ENCODE measurements around the gene PHF12.

PHF12 gene

DNA sequence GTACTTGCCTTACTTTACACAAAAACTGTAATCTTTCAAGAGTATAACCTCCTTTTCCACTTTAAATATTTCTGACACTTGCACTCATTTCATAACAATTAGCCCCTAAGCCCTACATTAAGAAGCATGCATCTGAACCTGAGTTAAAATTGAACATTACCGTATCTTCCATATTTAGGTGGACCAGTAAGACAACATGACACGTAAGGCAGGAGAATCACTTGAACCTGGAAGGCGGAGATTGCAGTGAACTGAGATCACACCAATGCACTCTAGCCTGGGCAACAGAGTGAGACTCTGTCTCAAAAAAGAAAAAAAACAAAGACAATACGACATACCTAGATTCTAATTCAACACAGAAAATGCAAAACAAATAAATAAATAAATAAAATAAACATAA lies 7.0 kb downstream of the PHF12 start:
- TF ChIP-seq, protein P1, sequence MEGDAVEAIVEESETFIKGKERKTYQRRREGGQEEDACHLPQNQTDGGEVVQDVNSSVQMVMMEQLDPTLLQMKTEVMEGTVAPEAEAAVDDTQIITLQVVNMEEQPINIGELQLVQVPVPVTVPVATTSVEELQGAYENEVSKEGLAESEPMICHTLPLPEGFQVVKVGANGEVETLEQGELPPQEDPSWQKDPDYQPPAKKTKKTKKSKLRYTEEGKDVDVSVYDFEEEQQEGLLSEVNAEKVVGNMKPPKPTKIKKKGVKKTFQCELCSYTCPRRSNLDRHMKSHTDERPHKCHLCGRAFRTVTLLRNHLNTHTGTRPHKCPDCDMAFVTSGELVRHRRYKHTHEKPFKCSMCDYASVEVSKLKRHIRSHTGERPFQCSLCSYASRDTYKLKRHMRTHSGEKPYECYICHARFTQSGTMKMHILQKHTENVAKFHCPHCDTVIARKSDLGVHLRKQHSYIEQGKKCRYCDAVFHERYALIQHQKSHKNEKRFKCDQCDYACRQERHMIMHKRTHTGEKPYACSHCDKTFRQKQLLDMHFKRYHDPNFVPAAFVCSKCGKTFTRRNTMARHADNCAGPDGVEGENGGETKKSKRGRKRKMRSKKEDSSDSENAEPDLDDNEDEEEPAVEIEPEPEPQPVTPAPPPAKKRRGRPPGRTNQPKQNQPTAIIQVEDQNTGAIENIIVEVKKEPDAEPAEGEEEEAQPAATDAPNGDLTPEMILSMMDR (IDR thresholded peaks at IDR 0.05), result no peak

DNA sequence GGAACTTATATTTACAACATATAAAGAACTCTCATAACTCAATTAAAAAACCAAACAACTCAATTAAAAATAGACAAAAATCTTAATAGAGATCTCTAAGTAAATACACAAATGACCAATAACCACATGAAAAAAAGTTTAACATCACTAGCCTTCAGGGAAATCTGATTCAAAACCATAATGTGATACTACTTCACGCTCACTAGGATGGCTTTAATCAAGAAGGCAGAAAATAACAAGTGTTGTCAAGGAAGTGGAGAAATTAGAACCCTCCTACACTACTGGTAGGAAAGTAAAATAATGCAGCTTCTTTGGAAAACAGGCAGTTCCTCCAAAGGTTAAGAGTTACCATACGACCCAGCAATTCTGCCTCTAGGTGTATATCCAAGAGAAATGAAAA lies 8.4 kb downstream of the PHF12 start:
- TF ChIP-seq, protein P1 (IDR thresholded peaks at IDR 0.05), result no peak

DNA sequence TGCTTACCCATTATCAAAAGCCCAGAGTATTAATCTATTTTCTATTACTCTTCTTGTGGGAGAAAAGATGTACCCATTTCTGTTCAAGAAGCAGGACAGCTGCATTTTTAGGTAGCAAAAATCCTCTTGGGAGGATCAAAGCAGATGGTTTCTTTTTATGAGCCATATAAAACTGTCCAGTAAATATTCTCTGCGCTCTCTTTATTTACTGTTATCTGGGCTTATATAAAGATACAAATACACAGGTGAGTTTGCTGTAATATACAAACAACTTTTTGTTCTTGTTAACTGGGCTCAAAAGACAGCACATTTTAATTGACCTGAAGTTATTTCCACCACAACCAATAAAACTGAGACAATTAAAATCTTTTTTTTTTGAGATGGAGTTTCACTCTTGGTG lies 10.1 kb downstream of the PHF12 start:
- TF ChIP-seq, protein P1 (IDR thresholded peaks at IDR 0.05), result no peak

DNA sequence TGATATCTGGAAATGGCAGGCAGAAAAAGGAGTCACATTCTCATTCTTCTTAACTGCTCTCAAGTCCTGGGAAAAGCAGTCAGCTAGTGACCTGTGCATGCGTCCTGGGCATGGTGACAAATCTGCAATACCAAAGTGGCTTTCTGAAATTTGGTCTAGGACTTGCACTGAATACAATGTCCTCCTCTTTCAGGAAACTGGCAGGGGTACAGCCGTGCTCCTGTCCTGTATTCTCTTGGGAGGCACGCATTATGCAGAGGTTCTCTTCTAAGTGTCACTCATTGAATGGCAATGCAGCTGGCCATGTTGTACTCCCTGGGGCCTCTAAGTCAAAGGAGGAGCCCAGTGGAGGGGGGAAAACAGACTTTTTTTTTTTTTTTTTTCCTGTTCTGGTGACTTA lies 10.6 kb downstream of the PHF12 start:
- TF ChIP-seq, protein P1 (IDR thresholded peaks at IDR 0.05), result no peak

DNA sequence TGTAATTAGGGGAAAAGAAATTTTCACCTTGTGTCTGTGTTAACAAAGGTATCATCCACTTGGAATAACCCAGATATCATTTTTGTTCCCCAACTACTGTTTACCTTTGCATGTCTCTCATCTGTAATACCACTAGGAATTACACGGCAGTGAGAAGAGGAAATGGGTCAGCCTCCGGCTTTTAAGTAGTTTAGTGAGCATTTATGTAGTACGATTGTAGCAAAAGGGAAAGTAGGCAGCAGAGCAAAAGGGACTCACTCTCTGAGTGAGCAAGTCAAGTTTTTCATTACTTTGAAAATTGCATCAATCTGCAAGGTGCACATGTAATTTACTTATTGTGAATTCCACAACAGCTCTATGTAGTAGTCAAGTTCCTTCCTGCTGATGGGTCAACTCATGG lies 11.2 kb downstream of the PHF12 start:
- TF ChIP-seq, protein P1 (IDR thresholded peaks at IDR 0.05), result no peak

DNA sequence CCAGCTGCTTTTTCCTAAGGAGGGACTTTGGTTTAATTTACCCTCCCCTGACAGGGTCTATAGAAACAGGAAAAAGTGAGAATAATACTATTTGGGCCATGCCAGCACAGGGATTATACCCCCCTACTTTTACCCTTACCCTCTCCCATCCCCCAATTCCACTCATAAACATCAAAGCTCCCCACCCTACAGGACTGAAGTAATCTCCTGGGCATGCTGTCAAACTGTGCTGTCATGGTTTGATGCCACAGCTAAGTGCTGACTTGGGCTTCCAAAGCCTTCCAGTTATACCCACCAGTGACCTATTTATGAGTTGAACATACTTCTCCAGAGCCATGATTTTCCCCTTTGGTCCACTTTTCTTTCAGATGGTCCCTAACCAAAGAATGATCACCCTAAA lies 12.8 kb downstream of the PHF12 start:
- TF ChIP-seq, protein P1 (IDR thresholded peaks at IDR 0.05), result no peak

DNA sequence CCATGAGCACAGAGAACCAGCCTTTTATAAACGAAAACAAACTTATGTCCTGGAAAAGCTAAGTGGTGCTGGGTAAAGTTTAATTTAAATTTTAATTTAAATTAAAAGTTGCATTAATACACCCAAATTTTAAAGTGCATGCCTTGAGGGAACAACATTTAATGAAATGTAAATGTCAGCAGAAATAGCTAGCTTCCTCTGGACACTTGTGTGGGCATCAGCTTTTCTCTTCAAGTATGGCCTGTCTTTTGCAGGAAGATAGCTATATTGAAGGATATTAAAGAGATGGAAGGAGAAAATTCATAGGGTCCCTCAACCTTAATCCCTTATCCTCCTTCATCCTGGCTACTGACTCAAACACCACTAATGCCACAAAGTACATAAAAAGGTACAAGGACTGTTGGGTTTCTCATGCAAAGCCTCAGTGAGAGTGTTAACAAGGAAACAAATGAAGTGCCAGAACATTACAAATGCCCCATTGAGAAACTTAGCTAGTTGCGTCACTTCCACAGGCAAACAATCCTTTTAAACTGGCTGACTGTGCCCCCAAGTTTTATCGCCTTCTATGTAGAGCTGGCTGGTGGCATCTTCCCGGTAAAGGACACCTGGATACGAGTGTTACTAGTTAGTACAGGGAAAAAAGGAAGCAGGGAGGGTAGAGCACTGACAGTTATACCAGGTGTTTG lies 14.1 kb downstream of the PHF12 start:
- TF ChIP-seq, protein P1 (IDR thresholded peaks at IDR 0.05), result no peak

Measured in LNCAP (cell line).